Colon (tissue), 2 donors: ENCODE results near the gene PAN2.

ENCODE experiments used
- FAIRE-seq: peaks from 2 replicates; lab custom pipeline; 2012; peaks lifted over from hg19 to GRCh38; lab: Jason Lieb, UNC
- donor health status: control.
- donor health status: control.

Gene PAN2

GRCh38 chr12:56266693-56267442 lies 66.9 kb downstream of the PAN2 start, which contains the start of gene COQ10A:
TSS of gene COQ10A (plus strand) at chr12:56266942. CDS start at chr12:56267119, 177 bp downstream.
- FAIRE-seq = no peak
